PFSK-1 (cell line): ENCODE measurements around the gene PTGIS.

Source experiments
- FOXP2 ChIP-seq: optimal IDR thresholded peaks from 2 replicates; pipeline ENCODE3; 2011; ENCODE audit warnings: borderline replicate concordance, control low read depth, inconsistent platforms; ENCODE audit not compliant: insufficient read depth; ENCODE audit errors: extremely low read length, extremely low read depth
- POLR2AphosphoS5 ChIP-seq: IDR thresholded peaks from 2 replicates; pipeline ENCODE4 v1.6.1; 2012; ENCODE audit warnings: low read depth, mild to moderate bottlenecking, control low read depth, low read length, moderate library complexity
- REST ChIP-seq, 2 experiments: IDR thresholded peaks; 2 replicates each; pipeline versions ENCODE4 v1.6.1 to v1.8.0; 2011 to 2012; ENCODE audit warnings: low read depth in 2 of 2, low read length in 2 of 2, control low read depth in 1 of 2, inconsistent platforms in 1 of 2, mild to moderate bottlenecking in 1 of 2, moderate library complexity in 1 of 2; ENCODE audit not compliant: insufficient read depth in 1 of 2
- SIN3A ChIP-seq: IDR thresholded peaks from 2 replicates; pipeline ENCODE4 v1.6.1; 2012; ENCODE audit warnings: mild to moderate bottlenecking, low read length, moderate library complexity, borderline replicate concordance; ENCODE audit not compliant: insufficient read depth
- TAF1 ChIP-seq: IDR thresholded peaks from 2 replicates; pipeline ENCODE4 v1.6.1; 2012; ENCODE audit warnings: low read length, control low read depth, borderline replicate concordance; ENCODE audit not compliant: insufficient read depth

- TF ChIP-seq REST (IDR thresholded peaks at IDR 0.05; ENCODE audit: insufficient read depth in 1 of 2, low read depth in 2 of 2, low read length in 2 of 2), result no peak
- no peak for TF ChIP-seq TAF1
- TF ChIP-seq SIN3A, result no peak
- TF ChIP-seq POLR2AphosphoS5, result no peak
- TF ChIP-seq FOXP2, result no peak
These were observed 8.4 kb downstream of the PTGIS start for GRCh38 chr20:49559411-49560081.
